HEK293T (cell line): ENCODE results near the gene OR6C76.
"Not testable (repeated sequence)": the region's sequence is repeated elsewhere in the genome, so short reads cannot be mapped to it uniquely, and the experiment has no call there.

ENCODE experiments used
- CTCF ChIA-PET: fragments of 350-600 bp; formaldehyde crosslinking; extraction: SDS; loops from one replicate; lab custom pipeline; 2021; ENCODE audit warnings: antibody characterized with exemption, inconsistent platforms; lab: Yijun Ruan, JAX
- POLR2A ChIA-PET: fragments of 350-600 bp; formaldehyde crosslinking; extraction: SDS; loops from one replicate; lab custom pipeline; 2020; ENCODE audit warnings: antibody characterized with exemption, inconsistent platforms; lab: Yijun Ruan, JAX
- DNase-seq: peaks from one replicate; pipeline ENCODE4 v3.0.0; 2012; ENCODE audit warnings: mixed read lengths; ENCODE audit errors: extremely low spot score
- ARNT ChIP-seq: fragments of 450-650 bp; IDR thresholded peaks from 2 replicates; pipeline ENCODE4 v1.6.1; 2017; ENCODE audit warnings: mild to moderate bottlenecking
- BHLHE40 ChIP-seq: fragments of 450-650 bp; IDR thresholded peaks from 2 replicates; pipeline ENCODE4 v1.6.1; 2016; ENCODE audit warnings: mild to moderate bottlenecking, moderate library complexity, borderline replicate concordance
- CTBP1 ChIP-seq: fragments of 450-650 bp; IDR thresholded peaks from 2 replicates; pipeline ENCODE4 v1.6.1; 2016; ENCODE audit warnings: borderline replicate concordance
- ELF4 ChIP-seq: fragments of 450-650 bp; IDR thresholded peaks from 2 replicates; pipeline ENCODE4 v1.6.1; 2017; ENCODE audit warnings: antibody characterized with exemption
- FOXA1 ChIP-seq: fragments of 450-650 bp; IDR thresholded peaks from 2 replicates; pipeline ENCODE4 v1.6.1; 2016; ENCODE audit warnings: mild to moderate bottlenecking
- FOXK2 ChIP-seq: fragments of 450-650 bp; IDR thresholded peaks from 2 replicates; pipeline ENCODE4 v1.6.1; 2016; ENCODE audit warnings: mild to moderate bottlenecking
- FOXM1 ChIP-seq: fragments of 450-650 bp; IDR thresholded peaks from 2 replicates; pipeline ENCODE4 v1.6.1; 2017; ENCODE audit warnings: mild to moderate bottlenecking, borderline replicate concordance
- HDGF ChIP-seq: fragments of 450-650 bp; IDR thresholded peaks from 2 replicates; pipeline ENCODE4 v1.6.1; 2017; ENCODE audit warnings: antibody characterized with exemption, borderline replicate concordance
- L3MBTL2 ChIP-seq: fragments of 450-650 bp; conservative IDR thresholded peaks from 2 replicates; pipeline ENCODE4 v1.6.1; 2016; ENCODE audit warnings: mild to moderate bottlenecking
- LEF1 ChIP-seq: fragments of 450-650 bp; IDR thresholded peaks from 2 replicates; pipeline ENCODE4 v1.6.1; 2017; ENCODE audit warnings: mild to moderate bottlenecking, borderline replicate concordance
- NFRKB ChIP-seq: fragments of 450-650 bp; IDR thresholded peaks from 2 replicates; pipeline ENCODE4 v1.6.1; 2016; ENCODE audit warnings: mild to moderate bottlenecking, moderate library complexity
- SP1 ChIP-seq: fragments of 450-650 bp; IDR thresholded peaks from 2 replicates; pipeline ENCODE4 v1.6.1; 2017
- SUZ12 ChIP-seq: fragments of 450-650 bp; IDR thresholded peaks from 2 replicates; pipeline ENCODE4 v1.6.1; 2016; ENCODE audit warnings: mild to moderate bottlenecking
- TARDBP ChIP-seq: fragments of 450-650 bp; IDR thresholded peaks from 2 replicates; pipeline ENCODE4 v1.6.1; 2016
- ZNF384 ChIP-seq: fragments of 450-650 bp; IDR thresholded peaks from 2 replicates; pipeline ENCODE4 v1.6.1; 2016
- TF ChIP-seq, protein P1 (sequence below): fragments of 450-650 bp; IDR thresholded peaks from 2 replicates; pipeline ENCODE4 v1.6.1; 2016

OR6C76 gene

DNA sequence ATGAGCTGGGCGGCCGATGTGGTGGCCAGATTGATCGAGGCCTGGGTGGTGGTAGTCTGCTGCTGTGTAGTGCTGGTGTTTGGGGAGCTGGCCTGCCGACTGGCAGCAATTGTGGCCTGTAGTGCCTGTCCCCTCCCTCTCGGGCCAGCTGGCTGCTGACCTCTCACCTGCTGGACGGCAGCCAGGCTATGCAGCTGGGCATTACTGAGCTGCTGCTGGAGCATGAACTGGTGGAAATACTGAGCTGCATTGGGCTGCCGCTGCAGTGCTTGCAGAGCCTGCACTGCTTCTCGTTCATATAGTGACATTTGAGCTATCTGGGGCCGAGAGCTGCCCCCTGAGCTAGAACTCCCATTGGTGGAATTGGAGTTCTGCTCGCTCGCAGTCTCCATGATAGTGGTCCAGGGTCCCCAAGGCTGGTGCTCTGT, 11.6 kb upstream of the OR6C76 start:
- DNase-seq, POLR2A ChIA-PET, CTCF ChIA-PET: not testable (repeated sequence)

- DNase-seq, CTCF ChIA-PET, POLR2A ChIA-PET: not testable (repeated sequence)
Measured at GRCh38 chr12:55414889-55415288, 11.2 kb upstream of the OR6C76 start.

DNA sequence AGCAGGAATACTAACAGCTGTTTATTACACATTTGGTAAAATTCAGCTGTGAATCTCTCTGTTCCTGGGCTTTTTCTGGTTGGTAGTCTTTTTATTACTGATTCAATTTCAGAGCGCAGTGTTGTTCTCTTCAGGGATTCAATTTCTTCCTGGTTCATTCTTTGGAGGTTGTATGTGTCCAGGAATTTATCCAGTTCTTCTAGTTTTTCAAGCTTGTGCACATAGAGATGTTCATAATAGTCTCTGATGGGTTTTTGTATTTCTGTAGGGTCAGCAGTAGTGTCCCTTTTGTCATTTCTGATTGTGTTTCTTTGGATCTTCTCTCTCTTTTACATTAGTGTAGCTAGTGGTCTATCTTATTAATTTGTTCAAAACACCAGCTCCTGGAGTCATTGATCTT, 9.1 kb upstream of the OR6C76 start:
- CTCF ChIA-PET: no interaction called here
- TF ChIP-seq ELF4 (no peak), ZNF384 (no peak), FOXM1 (no peak)
- no peak for DNase-seq
- POLR2A ChIA-PET: no interaction called here

DNA sequence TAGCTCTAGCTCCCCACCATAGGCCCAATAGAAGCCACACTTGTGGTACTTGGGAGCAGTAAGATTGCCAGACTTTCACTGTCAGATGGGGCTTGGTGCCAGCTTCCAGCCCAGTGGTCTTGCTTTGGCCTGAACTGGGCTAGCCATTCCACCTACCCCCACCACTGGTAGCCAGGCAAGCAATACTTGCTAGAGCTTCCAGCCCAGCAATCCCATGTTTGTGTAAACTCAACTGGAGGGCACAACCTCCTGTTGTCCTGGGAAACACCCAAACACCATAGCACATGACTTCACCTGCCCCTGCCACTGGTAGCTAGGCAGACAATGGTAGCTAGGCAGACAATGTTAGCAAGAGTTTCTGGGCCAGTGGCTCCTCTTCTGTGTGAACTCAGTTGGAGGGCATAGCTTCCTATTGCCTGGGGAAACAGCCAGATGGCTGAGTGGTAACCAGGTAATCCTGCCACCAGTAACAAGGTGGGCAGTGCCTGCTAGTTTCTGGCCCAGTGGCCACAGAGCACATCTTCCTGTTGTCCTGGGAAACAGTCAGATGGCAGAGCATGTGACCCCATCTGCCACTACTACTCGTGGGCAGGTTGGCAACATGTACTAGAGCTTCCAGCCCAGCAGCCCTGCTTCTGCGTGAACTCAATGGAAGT, 5.6 kb upstream of the OR6C76 start:
- ChIA-PET POLR2A (no interaction called here), CTCF (no interaction called here)
- no peak for TF ChIP-seq FOXA1
- TF ChIP-seq ARNT: no peak
- TF ChIP-seq FOXM1: no peak
- no peak for TF ChIP-seq BHLHE40
- TF ChIP-seq HDGF: no peak
- DNase-seq: no peak

DNA sequence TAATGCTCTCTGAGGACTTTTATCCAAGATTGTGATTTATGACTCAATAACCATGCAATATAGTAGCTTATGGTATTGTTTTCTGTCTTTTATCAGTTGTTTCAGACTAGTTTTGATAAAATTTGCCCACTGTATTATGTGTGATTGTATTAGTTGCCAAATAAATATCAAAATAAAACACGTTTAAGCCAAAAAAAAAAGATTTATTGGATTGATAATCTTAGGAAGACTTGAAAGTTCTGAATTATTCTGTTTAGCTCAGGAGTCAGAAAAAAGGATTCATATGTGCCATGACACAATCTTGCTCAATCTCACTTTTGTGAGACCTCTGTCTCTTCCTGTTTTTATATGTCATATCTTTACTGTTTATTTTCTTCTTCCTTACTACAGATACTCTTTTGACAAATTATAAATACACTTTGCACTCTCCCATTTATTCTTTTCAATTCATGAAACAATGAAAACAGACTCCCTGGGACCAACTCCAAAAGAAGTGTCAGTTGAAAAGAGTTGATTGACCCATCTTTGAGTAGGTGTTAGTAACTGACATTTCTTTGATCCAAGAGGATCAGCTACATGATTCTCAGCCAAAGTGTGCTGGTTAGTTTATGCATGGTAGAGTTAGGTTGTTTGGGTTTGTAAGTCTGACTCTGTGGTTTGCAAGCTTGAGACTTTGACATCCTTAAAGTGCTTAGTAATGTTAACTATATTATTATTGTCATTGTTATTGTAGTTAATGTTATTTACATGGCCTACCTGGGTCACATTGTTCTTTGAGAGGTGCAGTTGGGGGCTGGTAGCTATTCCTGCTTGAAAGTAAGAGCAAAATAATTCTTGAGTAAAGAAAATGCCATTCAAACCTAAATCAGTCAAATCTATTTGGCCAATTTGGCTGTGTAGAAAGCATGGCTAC, 2.5 kb downstream of the OR6C76 start:
- no peak for DNase-seq
- TF ChIP-seq SUZ12: no peak
- no peak for TF ChIP-seq ARNT
- no peak for TF ChIP-seq L3MBTL2
- no peak for TF ChIP-seq FOXM1
- TF ChIP-seq NFRKB: no peak
- TF ChIP-seq FOXA1: no peak
- no peak for TF ChIP-seq ELF4
- TF ChIP-seq HDGF: no peak
- TF ChIP-seq TARDBP: no peak
- TF ChIP-seq FOXK2: no peak
- ChIA-PET POLR2A (no interaction called here), CTCF (no interaction called here)

DNA sequence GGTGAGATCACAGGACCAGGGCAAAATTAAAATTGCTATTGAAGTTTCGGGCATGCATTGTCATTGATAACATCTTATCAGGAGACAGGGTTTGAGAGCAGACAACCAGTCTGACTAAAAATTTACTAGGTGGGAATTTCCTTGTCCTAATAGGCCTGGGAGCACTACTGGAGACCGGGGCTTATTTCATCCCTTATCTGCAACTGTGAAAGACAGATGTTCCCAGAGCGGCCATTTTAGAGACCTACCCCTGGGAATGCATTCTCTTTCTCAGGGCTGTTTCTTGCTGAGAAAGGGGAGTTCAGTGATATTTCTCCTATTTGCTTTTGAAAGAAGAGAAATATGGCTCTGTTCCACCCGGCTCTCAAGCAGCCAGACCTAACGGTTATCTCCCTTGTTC, 15.2 kb downstream of the OR6C76 start:
- CTCF ChIA-PET, DNase-seq, POLR2A ChIA-PET: not testable (repeated sequence)

- TF ChIP-seq ARNT: no peak
- no peak for TF ChIP-seq ZNF384
- no peak for TF ChIP-seq L3MBTL2
- no peak for TF ChIP-seq ELF4
- no peak for TF ChIP-seq FOXK2
- TF ChIP-seq, protein P1, sequence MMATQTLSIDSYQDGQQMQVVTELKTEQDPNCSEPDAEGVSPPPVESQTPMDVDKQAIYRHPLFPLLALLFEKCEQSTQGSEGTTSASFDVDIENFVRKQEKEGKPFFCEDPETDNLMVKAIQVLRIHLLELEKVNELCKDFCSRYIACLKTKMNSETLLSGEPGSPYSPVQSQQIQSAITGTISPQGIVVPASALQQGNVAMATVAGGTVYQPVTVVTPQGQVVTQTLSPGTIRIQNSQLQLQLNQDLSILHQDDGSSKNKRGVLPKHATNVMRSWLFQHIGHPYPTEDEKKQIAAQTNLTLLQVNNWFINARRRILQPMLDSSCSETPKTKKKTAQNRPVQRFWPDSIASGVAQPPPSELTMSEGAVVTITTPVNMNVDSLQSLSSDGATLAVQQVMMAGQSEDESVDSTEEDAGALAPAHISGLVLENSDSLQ: no peak
- no peak for TF ChIP-seq FOXA1
- TF ChIP-seq NFRKB: no peak
- TF ChIP-seq CTBP1: no peak
- TF ChIP-seq HDGF: no peak
- TF ChIP-seq BHLHE40: no peak
- no peak for TF ChIP-seq TARDBP
- TF ChIP-seq FOXM1: no peak
- TF ChIP-seq SUZ12: no peak
- POLR2A ChIA-PET: no interaction called here
- no peak for DNase-seq
- CTCF ChIA-PET: no interaction called here
Measured at GRCh38 chr12:55443776-55444175, 17.7 kb downstream of the OR6C76 start, which contains the start of gene OR6C2. Gene OR6C2, plus strand, starts transcription at chr12:55444076. Its CDS starts 8,138 bp downstream, at chr12:55452214.

- DNase-seq: no peak
- POLR2A ChIA-PET: no interaction called here
- CTCF ChIA-PET: no interaction called here
- TF ChIP-seq L3MBTL2 (no peak), ELF4 (no peak), HDGF (no peak), SUZ12 (no peak), ARNT (no peak), CTBP1 (no peak), FOXA1 (no peak), NFRKB (no peak), FOXM1 (no peak), SP1 (no peak), LEF1 (no peak), FOXK2 (no peak), BHLHE40 (no peak), ZNF384 (no peak)
- TF ChIP-seq, protein P1: no peak
Measured at GRCh38 chr12:55445357-55445756, 19.3 kb downstream of the OR6C76 start.
